Measurements from ENCODE around the gene CTRL.
A peak's percentile ranks its signal among the peaks of the same experiment; 100 is the strongest.

CTRL gene

GRCh38 chr16:67936124-67936879 is 4.6 kb upstream of the CTRL start, which contains the start of gene PSMB10:
PSMB10 (minus strand) TSS chr16:67936850; CDS start chr16:67936749, 101 bp downstream.
- Mint-ChIP-seq H3K36me3 (ENCODE audit: low read depth) (no peaks in the 10 kb centered on the region), H3K4me1 (peaks cover 30% of the 10 kb centered on the region), H3K27ac (peak within 1 kb of the TSS; percentile 99 to 100 (median 99)), H3K4me3 (peak within 1 kb of the TSS; percentile 100), H3K9me3 (no peaks in the 10 kb centered on the region), H3K27me3 (ENCODE audit: low read depth) (no peaks in the 10 kb centered on the region)
- TF ChIP-seq CTCF (IDR thresholded peaks at IDR 0.05; ENCODE audit: unreplicated experiment in 3 of 3), result no peak

GRCh38 chr16:67935402-67936123 is 3.9 kb upstream of the CTRL start:
- Mint-ChIP-seq H3K36me3 (ENCODE audit: low read depth) (no peaks in the 10 kb centered on the region), H3K4me1 (peaks cover 30% of the 10 kb centered on the region), H3K4me3 (peak overlapping the region; percentile 100), H3K27ac (peak overlapping the region; percentile 99 to 100 (median 99)), H3K27me3 (ENCODE audit: low read depth) (no peaks in the 10 kb centered on the region), H3K9me3 (no peaks in the 10 kb centered on the region)
- no peak for TF ChIP-seq CTCF (IDR thresholded peaks at IDR 0.05; ENCODE audit: unreplicated experiment in 3 of 3)

DNA sequence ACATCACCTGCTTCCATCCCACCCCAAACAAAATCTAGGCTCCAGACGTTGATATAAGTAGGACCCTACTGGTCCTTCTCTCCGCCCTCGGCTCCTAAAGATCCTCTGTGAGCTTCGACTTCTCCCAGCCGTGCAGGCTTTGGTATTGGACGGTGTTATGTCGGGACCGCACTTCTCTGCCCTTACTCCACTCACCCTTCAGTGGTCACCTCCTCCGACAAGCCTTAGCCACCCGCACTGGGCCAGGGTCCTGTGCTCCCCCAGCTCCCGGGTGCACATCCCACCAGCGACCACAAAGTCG is 3.4 kb upstream of the CTRL start:
- Mint-ChIP-seq H3K27me3 (ENCODE audit: low read depth) (no peaks in the 10 kb centered on the region), H3K4me3 (peak overlapping the region; percentile 100), H3K36me3 (ENCODE audit: low read depth) (no peaks in the 10 kb centered on the region), H3K9me3 (no peaks in the 10 kb centered on the region), H3K4me1 (peaks cover 30% of the 10 kb centered on the region), H3K27ac (peak overlapping the region; percentile 99 to 100 (median 99))
- no peak for TF ChIP-seq CTCF (IDR thresholded peaks at IDR 0.05; ENCODE audit: unreplicated experiment in 3 of 3)

DNA sequence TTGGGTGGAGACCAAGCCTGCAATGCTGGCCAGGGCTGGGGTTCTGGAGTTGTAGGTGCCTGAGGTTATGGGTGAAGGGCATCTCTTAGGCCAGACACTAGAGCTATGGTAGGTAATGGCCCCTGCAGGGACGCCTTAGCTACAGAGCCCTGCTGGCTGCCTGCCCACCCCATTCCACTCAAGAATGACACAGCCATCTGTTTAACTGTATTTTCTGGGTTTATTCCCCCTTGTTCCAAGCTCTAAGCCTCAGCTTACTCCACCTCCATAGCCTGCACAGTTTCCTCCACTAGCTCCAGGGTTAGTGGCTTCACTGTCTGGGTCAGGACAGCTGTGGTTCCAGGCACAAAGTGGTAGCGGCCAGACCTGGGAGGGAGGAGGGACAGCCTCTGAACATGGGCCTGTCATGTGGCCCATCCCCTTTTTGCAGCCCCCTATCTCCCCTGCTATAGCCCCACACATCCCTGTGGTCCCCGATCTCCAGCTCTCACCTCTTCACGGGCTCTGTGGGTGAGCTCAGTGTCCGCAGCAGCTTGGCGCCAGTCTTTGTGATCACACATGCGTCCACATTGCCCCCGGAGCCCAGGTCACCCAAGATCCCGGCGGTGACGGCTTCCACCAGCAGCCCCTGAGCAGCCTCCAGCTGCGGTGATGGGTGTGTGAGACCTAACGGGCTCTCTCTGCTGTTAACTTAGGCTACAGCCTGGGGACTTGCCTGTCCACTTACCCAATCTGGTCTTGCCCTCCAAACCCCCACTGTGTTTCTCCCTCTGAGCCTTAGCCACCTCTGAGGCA is 2.8 kb upstream of the CTRL start:
- Mint-ChIP-seq H3K4me1 (peaks cover 30% of the 10 kb centered on the region), H3K36me3 (ENCODE audit: low read depth) (no peaks in the 10 kb centered on the region), H3K27ac (peak overlapping the region in 2 of 3 experiments; percentile 99 to 100), H3K27me3 (ENCODE audit: low read depth) (no peaks in the 10 kb centered on the region), H3K9me3 (no peaks in the 10 kb centered on the region), H3K4me3 (peak overlapping the region; percentile 100)
- TF ChIP-seq CTCF (IDR thresholded peaks at IDR 0.05; ENCODE audit: unreplicated experiment in 3 of 3), result no peak

GRCh38 chr16:67933805-67934204 is 2.1 kb upstream of the CTRL start:
- Mint-ChIP-seq H3K36me3 (ENCODE audit: low read depth) (no peaks in the 10 kb centered on the region), H3K27ac (peak overlapping the region in 1 of 3 experiments; percentile 99), H3K4me1 (peaks cover 30% of the 10 kb centered on the region), H3K4me3 (peak overlapping the region; percentile 100), H3K27me3 (ENCODE audit: low read depth) (no peaks in the 10 kb centered on the region), H3K9me3 (no peaks in the 10 kb centered on the region)
- no peak for TF ChIP-seq CTCF (IDR thresholded peaks at IDR 0.05; ENCODE audit: unreplicated experiment in 3 of 3)

Measured in nephron (organoid).